GM19324 (cell line): Measurements from ENCODE around the gene CDC37L1.

Experiments
- ATAC-seq: cut with Tn5 transposase; IDR thresholded peaks from one replicate; pipeline ENCODE4 v1.9.1; 2021; ENCODE audit warnings: mild to moderate bottlenecking, moderate library complexity; ENCODE audit not compliant: unreplicated experiment, low FRiP score

CDC37L1 gene

DNA sequence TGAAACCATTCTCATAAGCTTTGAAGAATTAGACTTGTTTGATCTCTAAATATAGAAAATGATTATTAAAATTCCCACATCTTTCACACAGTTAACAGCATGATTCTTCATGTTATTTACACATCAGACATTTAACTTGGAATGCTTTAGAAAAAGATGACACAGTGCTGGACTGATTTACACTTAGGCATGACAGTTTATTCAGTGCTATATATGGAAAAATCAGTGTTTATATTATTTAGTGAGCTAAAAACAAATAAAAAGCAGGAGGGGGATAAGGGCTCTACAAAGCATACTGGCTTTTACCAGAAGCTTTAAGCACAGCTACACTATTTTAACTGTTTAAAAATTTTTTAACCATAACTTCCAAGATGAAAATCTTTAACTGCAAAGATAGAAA, 30.0 kb downstream of the CDC37L1 start:
- no peak for ATAC-seq

DNA sequence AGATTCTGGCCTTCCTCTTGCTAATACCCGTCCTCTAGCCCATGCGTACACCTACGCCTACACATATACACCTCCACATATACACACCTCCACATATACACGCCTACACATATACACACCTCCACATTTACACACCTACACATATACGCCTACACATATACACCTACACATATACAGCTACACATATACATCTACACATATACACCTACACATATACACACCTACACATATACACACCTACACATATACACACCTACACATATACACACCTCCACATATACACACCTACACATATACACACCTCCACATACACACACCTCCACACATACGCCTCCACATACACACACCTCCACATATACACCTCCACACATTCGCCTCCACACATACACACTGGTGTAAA, 34.5 kb downstream of the CDC37L1 start:
- ATAC-seq: no peak

DNA sequence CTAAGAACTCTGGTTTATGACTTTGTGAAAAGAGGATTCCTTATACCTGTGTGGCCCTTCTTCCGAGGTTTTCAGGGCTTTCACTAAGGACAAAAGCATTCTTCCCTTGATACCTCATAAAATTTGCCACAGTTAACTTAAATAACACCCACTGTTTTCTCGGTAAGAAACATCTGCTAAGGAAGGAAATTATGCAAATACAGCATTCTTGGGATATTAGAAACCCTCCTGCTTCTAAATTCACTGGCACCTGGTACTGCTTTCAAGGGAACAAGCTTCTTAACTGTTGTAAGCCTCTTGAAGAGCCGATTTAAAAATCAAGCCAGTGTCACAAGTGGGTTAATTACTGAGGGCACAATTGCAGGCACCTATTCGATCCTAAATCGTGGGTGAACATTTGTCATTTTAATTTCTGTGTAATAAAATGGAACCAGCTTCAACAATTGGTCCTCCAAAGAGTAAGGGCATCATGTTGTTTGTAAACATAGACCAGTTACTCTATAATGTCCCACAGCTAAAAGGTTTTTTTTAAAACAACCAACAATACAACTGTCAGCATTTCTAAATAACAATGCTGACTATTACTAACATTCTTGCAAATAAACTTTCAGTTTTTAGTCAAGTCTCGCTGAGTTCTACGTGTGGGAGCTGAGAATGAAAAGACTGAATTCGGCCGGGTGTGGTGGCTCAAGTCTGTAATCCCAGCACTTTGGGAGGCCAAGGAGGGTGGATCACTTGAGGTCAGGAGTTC, 35.1 kb downstream of the CDC37L1 start:
- ATAC-seq: no peak

DNA sequence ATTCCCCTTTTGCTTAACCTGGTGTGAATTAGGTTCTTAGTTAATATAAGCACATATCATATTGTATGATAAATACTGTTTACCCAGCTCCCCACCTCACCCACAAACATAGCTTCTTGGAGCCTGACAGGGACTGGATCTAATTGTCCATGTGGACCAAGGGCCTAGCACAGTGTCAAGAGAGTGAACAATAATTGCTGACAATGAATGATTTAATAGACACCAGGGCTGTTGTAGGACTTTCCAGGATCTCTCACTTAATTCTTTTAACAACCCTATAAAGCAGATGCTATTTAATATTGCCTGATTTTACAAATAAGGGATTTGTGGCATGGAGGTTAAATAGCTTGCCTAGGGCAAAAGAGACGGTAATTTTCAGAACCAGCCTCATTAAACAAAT, 36.8 kb downstream of the CDC37L1 start:
- ATAC-seq: no peak

DNA sequence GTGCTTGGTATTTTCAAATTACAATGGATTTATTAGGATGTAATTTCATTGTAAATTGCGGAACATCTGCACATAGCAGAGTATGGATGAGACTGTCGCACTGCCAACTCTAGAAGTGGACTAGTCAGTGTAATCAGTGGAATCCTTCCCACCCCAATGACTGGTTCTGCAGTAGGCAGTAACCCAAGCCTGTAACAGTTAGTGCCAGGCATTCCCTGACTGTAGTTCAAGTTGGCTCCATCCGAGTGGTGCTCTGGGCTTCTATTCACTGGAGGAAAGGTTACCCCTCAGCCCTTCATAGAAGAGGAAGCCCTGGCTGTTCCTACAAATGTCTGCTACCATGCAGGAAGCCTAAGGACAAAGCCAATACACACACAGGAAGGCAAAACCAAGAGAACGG, 38.4 kb downstream of the CDC37L1 start:
- no peak for ATAC-seq

DNA sequence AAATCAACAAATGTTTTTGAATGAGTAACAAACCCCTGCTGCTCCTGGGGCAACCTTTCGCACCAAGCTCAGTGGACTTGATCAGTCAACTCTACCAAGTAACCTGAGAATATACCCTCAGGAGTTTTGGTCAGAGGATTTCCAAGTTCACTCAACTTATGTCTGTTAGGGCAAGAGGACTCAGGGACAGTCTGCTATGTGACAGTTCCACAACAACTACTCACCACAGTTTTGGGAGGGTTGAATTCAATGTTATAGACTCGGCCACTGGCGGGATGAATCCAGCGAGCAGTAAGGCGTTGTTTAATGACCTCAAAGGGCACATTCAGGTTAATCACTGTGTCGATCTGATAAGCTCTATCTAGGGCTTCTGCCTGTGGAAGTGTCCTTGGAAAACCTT, 39.5 kb downstream of the CDC37L1 start:
- no peak for ATAC-seq

DNA sequence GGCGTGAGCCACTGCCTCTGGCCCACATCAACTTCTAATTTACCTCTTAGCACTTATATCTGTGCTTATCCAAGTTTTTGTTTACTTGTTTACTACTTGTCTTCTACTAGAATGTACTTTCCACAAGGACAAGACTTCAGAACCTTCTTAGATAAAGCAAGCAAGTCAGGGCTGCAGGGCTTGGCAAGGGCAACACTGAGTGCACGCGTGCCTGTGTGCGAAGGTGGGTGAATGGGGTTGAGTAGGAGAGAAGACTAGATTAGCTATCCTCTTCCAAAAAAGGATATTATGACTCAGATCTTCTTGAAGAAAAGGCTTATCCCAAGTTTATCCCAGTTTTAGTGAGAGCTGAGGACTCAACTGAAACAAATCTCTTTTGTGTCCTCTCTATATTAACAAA, 42.4 kb downstream of the CDC37L1 start:
- no peak for ATAC-seq

DNA sequence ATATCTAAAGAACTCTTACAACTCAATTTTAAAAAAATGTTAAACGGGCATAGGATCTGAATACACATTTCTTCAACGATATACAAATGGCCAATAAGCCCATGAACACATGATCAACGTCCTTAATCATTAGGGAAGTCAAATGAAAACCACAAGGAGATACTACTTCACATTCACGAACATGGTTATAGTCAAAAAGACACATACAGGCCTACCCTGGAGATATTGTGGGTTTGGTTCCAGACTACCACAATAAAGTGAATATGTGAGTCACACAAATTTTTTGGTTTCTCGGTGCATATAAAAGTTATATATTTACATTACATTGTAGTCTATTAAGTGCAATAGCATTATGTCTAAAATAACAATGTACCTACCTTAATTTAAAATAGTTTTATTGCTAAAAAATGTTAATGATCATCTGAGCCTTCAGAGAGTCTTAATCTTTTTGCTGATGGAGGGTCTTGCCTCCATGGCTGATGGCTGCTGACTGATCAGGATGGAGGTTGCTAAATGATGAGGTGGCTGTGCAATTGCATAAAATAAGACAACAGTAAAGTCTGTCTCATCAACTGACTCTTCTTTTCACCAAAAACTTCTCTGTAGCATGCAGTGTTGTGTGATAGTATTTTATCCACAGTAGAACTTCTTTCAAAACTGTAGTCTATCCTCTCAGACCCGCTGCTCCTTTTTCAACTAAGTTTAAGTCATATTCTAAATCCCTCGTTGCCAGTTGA, 46.5 kb downstream of the CDC37L1 start:
- ATAC-seq: no peak

DNA sequence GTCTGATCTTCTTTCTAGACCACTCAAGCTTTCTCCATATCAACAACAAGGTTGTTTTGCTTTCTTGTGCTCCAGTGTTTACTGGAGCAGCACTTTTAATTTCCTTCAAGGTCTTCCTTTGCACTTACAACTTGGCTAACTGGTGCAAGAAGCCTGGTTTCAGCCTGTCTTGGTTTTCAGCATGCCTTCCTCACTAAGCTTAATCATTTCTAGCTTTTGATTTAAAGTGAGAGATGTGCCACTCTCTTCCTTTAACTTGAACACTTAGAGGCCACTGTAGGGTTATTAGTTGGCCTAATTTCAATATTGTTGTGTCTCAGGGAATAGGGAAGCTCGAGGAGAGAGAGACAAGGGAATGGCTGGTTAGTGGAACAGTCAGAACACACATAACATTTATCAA, 48.2 kb downstream of the CDC37L1 start:
- ATAC-seq: no peak

DNA sequence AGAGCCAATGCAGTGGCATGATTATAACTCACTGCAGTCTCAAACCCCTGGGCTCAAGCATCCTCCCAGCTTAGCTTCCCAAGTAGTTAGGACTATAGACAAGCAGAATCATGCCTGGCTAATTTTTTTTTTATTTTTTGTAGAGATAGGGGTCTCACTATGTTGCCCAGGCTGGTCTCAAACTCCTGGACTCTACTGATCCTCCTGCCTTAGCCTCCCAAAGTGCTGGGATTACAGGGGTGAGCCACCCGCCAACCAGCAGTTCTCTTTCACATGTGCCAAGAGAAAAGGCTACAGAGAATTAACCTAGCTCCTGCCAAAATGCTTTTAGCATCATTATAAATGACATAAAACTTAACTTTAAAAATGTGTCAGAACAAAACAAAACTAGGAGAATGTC, 53.5 kb downstream of the CDC37L1 start:
- ATAC-seq: no peak

DNA sequence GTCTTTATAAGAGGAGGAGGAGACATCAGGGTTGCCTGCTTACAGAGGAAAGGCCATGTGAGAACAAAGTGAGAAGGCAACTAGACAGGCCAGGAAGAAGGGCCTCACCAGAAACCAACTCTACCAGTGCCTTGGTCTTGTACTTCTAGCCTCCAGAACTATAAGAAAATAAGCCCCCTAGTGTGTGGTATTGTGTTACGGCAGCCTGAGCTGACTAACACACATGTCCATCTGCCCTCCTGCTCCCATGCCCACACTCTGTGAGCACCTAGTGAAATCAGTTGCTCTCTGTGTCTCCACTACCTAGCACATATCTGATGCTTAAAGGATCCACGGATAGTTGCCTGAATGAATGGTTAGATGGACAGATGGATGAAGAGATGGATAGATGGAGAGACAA, 54.8 kb downstream of the CDC37L1 start:
- ATAC-seq: no peak

DNA sequence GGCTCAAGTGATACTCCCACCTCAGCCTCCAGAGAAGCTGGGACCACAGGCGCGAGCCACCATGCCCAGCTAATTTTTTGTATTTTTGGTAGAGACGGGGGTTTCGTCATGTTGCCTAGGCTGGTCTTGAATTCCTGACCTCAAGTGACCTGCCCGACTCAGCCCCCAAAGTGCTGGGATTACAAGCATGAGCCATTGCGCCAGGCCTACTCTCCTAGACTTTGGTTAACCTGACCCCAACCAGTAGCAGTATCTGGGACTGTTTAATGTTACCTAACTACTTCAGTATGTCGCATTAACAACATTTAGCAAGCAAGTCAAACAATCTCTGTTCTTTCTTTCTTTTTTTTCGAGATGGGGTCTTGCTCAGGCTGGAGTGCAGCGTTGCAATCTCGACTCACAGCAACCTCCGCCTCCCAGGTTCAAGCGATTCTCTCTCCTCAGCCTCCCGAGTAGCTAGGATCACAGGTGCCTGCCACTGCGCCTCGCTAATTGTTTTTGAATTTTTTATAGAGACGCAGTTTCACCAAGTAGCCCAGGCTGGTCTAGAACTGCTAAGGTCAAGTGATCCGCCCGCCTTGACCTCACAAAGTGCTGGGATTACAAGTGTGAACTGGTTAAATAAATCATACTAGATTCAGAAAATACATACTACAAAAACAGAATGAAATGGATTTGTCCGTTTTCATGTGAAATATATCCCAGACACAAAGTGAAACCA, 59.7 kb downstream of the CDC37L1 start:
- no peak for ATAC-seq

DNA sequence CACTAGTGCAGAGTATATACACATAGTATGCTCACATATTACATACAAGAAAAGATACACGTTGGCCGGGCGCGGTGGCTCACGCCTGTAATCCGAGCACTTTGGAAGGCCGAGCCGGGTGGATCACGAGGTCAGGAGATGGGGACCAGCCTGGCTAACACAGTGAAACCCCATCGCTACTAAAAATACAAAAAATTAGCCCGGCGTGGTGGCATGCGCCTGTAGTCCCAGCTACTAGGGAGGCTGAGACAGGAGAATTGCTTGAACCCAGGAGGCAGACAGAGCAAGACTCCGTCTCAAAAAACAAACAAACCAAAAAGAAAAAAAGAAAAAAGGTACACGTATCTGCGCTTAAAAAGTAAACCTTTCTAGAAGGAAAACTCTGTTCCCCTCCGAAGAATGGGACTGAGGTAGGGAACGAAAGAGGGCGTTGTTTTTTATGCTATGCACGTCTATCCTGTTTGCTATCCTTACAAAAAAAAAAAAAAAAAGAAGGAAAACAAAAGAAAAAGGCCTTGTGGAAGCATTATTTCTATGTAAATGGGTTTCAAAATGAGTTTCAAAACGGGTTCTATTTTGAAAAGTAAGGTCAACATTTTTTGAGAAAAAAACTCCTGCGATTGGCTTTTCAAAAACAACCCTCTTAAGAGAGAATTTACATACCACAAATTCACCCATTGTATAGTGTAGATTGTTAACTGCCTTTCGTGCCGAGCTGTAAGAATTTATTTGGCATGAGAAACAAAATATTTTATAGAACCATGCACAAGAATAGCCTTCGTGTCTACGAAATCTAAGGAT, 60.4 kb downstream of the CDC37L1 start:
- ATAC-seq: no peak

DNA sequence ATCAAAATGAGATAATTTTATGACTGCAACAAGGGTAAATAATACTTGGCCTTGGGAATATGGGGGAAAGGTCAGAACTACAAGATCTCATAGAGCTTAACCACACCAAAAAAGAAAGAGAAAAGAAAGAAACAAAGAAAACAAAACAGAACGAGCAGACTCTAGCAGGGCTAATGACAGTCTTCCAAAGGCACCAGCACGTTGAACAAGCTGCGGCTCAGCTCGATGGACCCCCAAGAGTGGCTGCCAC, 60.9 kb downstream of the CDC37L1 start:
- ATAC-seq: no peak

DNA sequence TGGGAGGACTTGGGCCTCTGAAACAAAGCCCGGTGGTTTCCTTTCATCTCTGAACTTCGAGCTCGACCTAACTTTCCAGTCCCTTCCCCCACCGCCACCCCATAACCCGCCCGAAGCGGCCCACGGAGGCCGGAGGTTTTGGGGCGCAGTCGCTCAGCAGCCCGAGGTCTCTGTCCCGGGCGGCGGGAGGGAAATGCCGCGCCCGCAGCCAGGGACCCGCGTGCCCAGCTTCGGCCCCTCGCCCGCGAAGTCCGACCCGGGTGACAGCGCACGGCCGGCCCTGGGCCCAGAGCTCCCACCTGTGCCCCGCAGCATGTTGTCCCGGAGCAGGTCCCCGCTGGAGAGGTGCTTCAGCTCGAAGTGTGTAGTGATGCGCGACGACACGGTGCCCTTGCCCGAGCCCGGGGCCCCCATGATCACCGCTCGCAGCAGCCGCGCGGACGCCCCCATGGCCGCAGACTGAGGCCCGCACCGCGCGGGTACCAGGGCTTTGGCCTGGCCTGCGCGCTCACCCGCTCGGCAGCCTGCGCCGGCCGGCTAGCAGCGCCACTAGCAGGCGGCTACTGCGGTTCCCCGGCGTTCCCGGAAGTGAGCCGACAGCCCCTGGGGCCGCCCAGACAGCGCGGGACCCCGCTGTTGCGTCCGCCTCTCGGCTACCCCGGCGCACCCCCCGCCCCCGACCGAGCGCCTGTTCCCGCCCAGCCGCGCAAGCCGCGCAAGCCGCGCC, 61.4 kb downstream of the CDC37L1 start, which contains the start of gene AK3:
TSS of gene AK3 (minus strand) at position 565 of the 727 bp plus-strand sequence. CDS start at position 450, 115 bp downstream.
- ATAC-seq: peak; percentile 92

DNA sequence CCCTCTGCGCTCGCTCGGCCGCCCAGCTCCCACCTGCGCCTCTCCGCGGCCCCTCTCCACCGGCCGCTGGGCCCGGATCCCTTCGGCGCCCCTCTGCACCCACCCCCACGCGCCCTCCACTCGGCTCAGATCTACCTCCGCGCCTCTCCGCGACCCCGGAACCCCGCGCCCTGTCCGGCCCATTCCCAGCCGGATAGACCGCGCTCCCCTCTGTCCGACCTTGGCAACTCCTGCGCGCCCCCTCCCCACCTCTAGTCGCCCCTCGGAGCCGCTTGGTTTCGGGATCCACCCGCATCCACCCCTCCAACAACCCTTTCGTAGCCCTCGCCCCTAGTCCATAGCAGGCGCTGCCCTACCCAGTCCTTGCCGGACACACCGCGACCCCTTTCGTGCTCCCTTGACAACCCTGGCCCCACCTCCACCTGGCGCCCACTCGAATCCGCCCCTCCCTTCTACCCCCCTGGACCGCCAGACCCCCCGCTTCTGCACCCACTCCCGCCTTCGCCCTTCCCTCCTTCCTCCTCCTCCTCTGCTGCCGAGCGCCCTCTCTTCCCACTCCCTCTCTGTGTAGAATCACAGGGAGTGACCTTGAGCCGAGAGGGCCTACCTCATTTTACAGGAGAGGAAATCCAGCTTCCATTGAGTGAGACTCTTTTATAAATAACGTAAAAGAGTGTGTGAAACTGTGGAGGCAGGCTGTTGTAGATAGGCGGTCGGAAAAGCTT, 62.2 kb downstream of the CDC37L1 start:
- ATAC-seq: no peak

DNA sequence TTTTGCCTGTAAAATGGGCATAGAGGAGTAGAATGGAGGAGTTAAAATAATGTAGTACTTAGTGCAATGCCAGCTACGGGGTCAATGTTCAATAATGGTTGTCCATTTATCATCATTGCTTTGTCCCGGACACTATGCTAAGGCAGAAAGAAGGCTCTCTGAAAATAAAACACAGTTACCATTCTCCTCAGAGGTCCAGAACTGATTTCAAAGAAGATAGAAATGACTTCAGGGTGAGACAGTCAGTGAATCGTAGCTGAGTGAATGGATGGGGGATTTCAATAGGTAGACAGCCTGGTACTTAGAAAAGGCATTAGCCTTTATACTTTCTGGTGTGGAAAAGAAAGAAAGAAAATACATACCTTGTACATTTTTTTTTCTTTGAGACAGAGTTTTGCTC, 62.9 kb downstream of the CDC37L1 start:
- no peak for ATAC-seq

DNA sequence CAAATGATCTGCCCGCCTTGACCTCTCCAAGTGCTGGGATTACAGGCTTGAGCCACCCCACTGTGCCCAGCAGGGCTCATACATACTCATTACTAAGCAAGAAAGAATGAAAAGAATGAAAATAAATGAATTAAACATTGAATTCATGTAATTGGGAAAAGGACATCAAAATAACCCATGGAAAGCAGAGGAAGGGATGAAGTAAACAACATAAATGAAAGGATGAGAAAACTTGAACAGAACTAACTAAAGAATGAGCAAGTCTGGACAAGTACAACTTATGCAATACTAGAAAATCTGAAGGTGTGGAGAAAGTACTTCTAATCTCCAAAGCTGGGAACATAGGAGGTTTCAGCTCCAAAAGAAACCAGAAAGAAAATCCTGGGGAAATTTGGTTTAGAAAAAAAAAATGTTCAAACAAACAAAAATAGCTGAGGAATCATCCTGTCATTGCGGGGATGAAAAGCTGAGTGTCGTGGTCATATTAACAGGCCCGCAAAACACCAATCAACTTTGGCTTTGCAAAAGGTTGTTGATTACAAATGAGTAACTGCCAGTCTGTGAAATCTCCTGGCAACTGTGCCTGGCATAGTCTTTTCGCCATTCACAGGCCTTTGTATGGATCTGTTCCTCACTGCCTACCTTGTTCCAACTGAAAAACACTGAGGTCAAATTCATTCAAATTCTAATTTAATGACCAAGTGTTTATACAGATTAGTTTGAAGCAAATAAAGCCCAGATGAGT, 63.9 kb downstream of the CDC37L1 start:
- ATAC-seq: no peak
